Glutamatergic neuron (in vitro differentiated cells): ENCODE measurements around the gene VKORC1. TPM values are rescaled to one million over a fixed set of nuclear protein-coding genes. Genes with fewer than 3 reads are reported as not detected.

Experiments used
- DNase-seq: peaks from one replicate; pipeline ENCODE4 v3.0.0; 2022
- H3K27ac Mint-ChIP-seq: one replicate; pipeline ENCODE4 v1.8.0; 2020; ENCODE audit warnings: mild to moderate bottlenecking, mixed read lengths, inconsistent platforms; ENCODE audit not compliant: unreplicated experiment
- H3K27me3 Mint-ChIP-seq: one replicate; pipeline ENCODE4 v1.8.0; 2020; ENCODE audit warnings: mild to moderate bottlenecking, moderate library complexity, mixed read lengths, inconsistent platforms; ENCODE audit not compliant: unreplicated experiment
- H3K36me3 Mint-ChIP-seq: one replicate; pipeline ENCODE4 v1.8.0; 2020; ENCODE audit warnings: mild to moderate bottlenecking, mixed read lengths, inconsistent platforms; ENCODE audit not compliant: unreplicated experiment
- H3K4me1 Mint-ChIP-seq: one replicate; pipeline ENCODE4 v1.8.0; 2020; ENCODE audit warnings: mild to moderate bottlenecking, low read depth, mixed read lengths, inconsistent platforms; ENCODE audit not compliant: unreplicated experiment
- H3K4me3 Mint-ChIP-seq: one replicate; pipeline ENCODE4 v1.8.0; 2020; ENCODE audit warnings: mild to moderate bottlenecking, mixed read lengths, inconsistent platforms; ENCODE audit not compliant: unreplicated experiment
- H3K9me3 Mint-ChIP-seq: one replicate; pipeline ENCODE4 v1.8.0; 2020; ENCODE audit warnings: mild to moderate bottlenecking, moderate library complexity, mixed read lengths, inconsistent platforms; ENCODE audit not compliant: unreplicated experiment
- CTCF ChIP-seq: fragments of 200-600 bp; sonication (generic); IDR thresholded peaks from one replicate; pipeline ENCODE4 v1.5.0; 2021; ENCODE audit not compliant: partially characterized antibody, unreplicated experiment
- total RNA-seq: library from RNA; stranded (reverse); fragmentation: NEBNext Ultra II Directional; extraction: Animal tissue kit (Norgen Biotek cat#: 25700); gene quantifications from one replicate; pipeline ENCODE4 v1.2.1, GENCODE V29; 2021; ENCODE audit not compliant: unreplicated experiment

The VKORC1 gene
- total RNA-seq, 1 donor from 2014 or later: 152 TPM

GRCh38 chr16:31132303-31132979 lies 37.8 kb upstream of the VKORC1 start:
- no peak for TF ChIP-seq CTCF
- Mint-ChIP-seq H3K4me3 (no peak overlapping the region), H3K27me3 (peaks cover 6% of the 10 kb centered on the region), H3K4me1 (peaks cover 7% of the 10 kb centered on the region), H3K9me3 (peaks cover 4% of the 10 kb centered on the region), H3K27ac (no peak overlapping the region), H3K36me3 (no peaks in the 10 kb centered on the region)
- DNase-seq: no peak

GRCh38 chr16:31131841-31132271 lies 37.3 kb upstream of the VKORC1 start:
- peaks cover 6% of the 10 kb centered on the region for H3K27me3 Mint-ChIP-seq
- peaks cover 7% of the 10 kb centered on the region for H3K4me1 Mint-ChIP-seq
- H3K9me3 Mint-ChIP-seq: peaks cover 4% of the 10 kb centered on the region
- H3K4me3 Mint-ChIP-seq: no peak overlapping the region
- no peak for TF ChIP-seq CTCF
- no peaks in the 10 kb centered on the region for H3K36me3 Mint-ChIP-seq
- DNase-seq: no peak
- H3K27ac Mint-ChIP-seq: no peak overlapping the region

GRCh38 chr16:31131416-31131815 lies 36.8 kb upstream of the VKORC1 start:
- H3K4me1 Mint-ChIP-seq: peaks cover 7% of the 10 kb centered on the region
- no peak for DNase-seq
- no peak for TF ChIP-seq CTCF
- peaks cover 4% of the 10 kb centered on the region for H3K9me3 Mint-ChIP-seq
- no peak overlapping the region for H3K27ac Mint-ChIP-seq
- no peak overlapping the region for H3K4me3 Mint-ChIP-seq
- no peaks in the 10 kb centered on the region for H3K36me3 Mint-ChIP-seq
- H3K27me3 Mint-ChIP-seq: peaks cover 6% of the 10 kb centered on the region

- Mint-ChIP-seq H3K4me3 (no peak overlapping the region), H3K27ac (no peak overlapping the region), H3K9me3 (peaks cover 5% of the 10 kb centered on the region), H3K36me3 (no peaks in the 10 kb centered on the region), H3K27me3 (peaks cover 6% of the 10 kb centered on the region), H3K4me1 (peaks cover 7% of the 10 kb centered on the region)
- no peak for DNase-seq
- no peak for TF ChIP-seq CTCF
These were observed 36.3 kb upstream of the VKORC1 start for GRCh38 chr16:31130899-31131298.

- H3K27ac Mint-ChIP-seq: no peak overlapping the region
- H3K4me3 Mint-ChIP-seq: no peak overlapping the region
- peaks cover 6% of the 10 kb centered on the region for H3K4me1 Mint-ChIP-seq
- H3K27me3 Mint-ChIP-seq: peaks cover 6% of the 10 kb centered on the region
- DNase-seq: no peak
- TF ChIP-seq CTCF: no peak
- no peaks in the 10 kb centered on the region for H3K36me3 Mint-ChIP-seq
- peaks cover 7% of the 10 kb centered on the region for H3K9me3 Mint-ChIP-seq
These were observed 35.8 kb upstream of the VKORC1 start for GRCh38 chr16:31130336-31130891.
